ENCODE measurements around the gene PSMA2. TPM values are rescaled to one million over a fixed set of nuclear protein-coding genes. Genes with fewer than 3 reads are reported as not detected.

PSMA2 gene
- total RNA-seq, 4 donors from 2014 or later: 33.1 to 123 (median 81.4) TPM

GRCh38 chr7:42869131-42870020 lies 62.6 kb downstream of the PSMA2 start:
- Histone ChIP-seq H3K4me1 (peaks cover 0 to 15% (median 0%) of the 10 kb centered on the region in 3 donors), H3K36me3 (no peaks in the 10 kb centered on the region), H3K4me3 (no peak overlapping the region), H3K27me3 (peaks cover 0 to 23% (median 0%) of the 10 kb centered on the region in 4 donors), H3K9me3 (peaks cover 0 to 9% (median 8%) of the 10 kb centered on the region in 3 donors), H3K27ac (peak overlapping the region in 1 of 4 donors; percentile 40)
- 44 to 55% methylated on average over 7 of the region's 7 CpGs for WGBS, 2 donors
- DNase-seq: no peak
- intact Hi-C loops (cut with DNase I): no loop called here
- no peak for TF ChIP-seq POLR2A (IDR thresholded peaks at IDR 0.05)
- TF ChIP-seq, protein P1, sequence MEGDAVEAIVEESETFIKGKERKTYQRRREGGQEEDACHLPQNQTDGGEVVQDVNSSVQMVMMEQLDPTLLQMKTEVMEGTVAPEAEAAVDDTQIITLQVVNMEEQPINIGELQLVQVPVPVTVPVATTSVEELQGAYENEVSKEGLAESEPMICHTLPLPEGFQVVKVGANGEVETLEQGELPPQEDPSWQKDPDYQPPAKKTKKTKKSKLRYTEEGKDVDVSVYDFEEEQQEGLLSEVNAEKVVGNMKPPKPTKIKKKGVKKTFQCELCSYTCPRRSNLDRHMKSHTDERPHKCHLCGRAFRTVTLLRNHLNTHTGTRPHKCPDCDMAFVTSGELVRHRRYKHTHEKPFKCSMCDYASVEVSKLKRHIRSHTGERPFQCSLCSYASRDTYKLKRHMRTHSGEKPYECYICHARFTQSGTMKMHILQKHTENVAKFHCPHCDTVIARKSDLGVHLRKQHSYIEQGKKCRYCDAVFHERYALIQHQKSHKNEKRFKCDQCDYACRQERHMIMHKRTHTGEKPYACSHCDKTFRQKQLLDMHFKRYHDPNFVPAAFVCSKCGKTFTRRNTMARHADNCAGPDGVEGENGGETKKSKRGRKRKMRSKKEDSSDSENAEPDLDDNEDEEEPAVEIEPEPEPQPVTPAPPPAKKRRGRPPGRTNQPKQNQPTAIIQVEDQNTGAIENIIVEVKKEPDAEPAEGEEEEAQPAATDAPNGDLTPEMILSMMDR (IDR thresholded peaks at IDR 0.05): no peak

GRCh38 chr7:42868480-42868879 lies 63.5 kb downstream of the PSMA2 start:
- peaks cover 0 to 15% (median 0%) of the 10 kb centered on the region in 3 donors for H3K4me1 ChIP-seq
- H3K9me3 ChIP-seq: peaks cover 0 to 13% (median 8%) of the 10 kb centered on the region in 3 donors
- H3K27ac ChIP-seq: peak overlapping the region in 1 of 4 donors; percentile 40
- H3K27me3 ChIP-seq: peaks cover 0 to 27% (median 0%) of the 10 kb centered on the region in 4 donors
- WGBS, 2 donors: 58 to 89% methylated on average over 1 of the region's 1 CpG
- no peak overlapping the region for H3K4me3 ChIP-seq
- TF ChIP-seq, protein P1 (IDR thresholded peaks at IDR 0.05): no peak
- TF ChIP-seq POLR2A (IDR thresholded peaks at IDR 0.05): no peak
- intact Hi-C loops (cut with DNase I): no loop called here
- H3K36me3 ChIP-seq: no peaks in the 10 kb centered on the region
- DNase-seq: no peak

Other genes with a start within 250 kb of the PSMA2 start
- 1 to 10 TPM; 4.8 to 8.9 (median 7.0) TPM for gene C7orf25, start 20.1 kb downstream of the PSMA2 start, total RNA-seq
- gene MRPL32, start 202 bp upstream of the PSMA2 start, total RNA-seq: 10 to 100 TPM; 48.9 to 61.4 (median 55.8) TPM
- under 1 TPM in 3 of 4 donors, not detected in 1; 0.18 to 0.57 (median 0.19) TPM for gene HECW1, start 180.5 kb upstream of the PSMA2 start, total RNA-seq

All from esophagus squamous epithelium (tissue), 5 donors.